Lower leg skin (tissue), 4 donors: ENCODE measurements around the gene MS4A4E. TPM values are rescaled to one million over a fixed set of nuclear protein-coding genes. Genes with fewer than 3 reads are reported as not detected.

Source experiments
- DNase-seq, 2 donors: peaks; one replicate each; pipeline ENCODE4 v3.0.0-alpha.2; 2019; ENCODE audit warnings: low spot score in 2 of 2
- H3K4me3 ChIP-seq: fragments of 200-600 bp; sonication (generic); 2 replicates; pipeline ENCODE4 v1.5.1; 2017; ENCODE audit warnings: mild to moderate bottlenecking, low read depth; ENCODE audit not compliant: poor library complexity, severe bottlenecking
- CTCF ChIP-seq, 3 donors: fragments of 450-650 bp; IDR thresholded peaks; one replicate each; pipeline ENCODE4 v1.5.1; 2016; ENCODE audit warnings: antibody characterized with exemption in 3 of 3, mild to moderate bottlenecking in 3 of 3, moderate library complexity in 2 of 3
- POLR2A ChIP-seq, 2 donors: fragments of 450-650 bp; IDR thresholded peaks; one replicate each; pipeline ENCODE4 v1.6.1; 2016 to 2017; ENCODE audit warnings: antibody characterized with exemption in 2 of 2, mild to moderate bottlenecking in 1 of 2, moderate library complexity in 1 of 2
- WGBS, 2 donors: methylation state at CpG; one replicate each; pipeline ENCODE4 v1.1.5; 2018; 5-methylcytosine and 5-hydroxymethylcytosine counted together
- intact Hi-C: fragments of 100-400 bp; cut with DNase I; formaldehyde crosslinking; loops from one replicate; pipeline ENCODE4 v1.15.0; 2023; ENCODE audit warnings: low total_unique reads
- total RNA-seq, 4 donors: library from RNA; depleted of rRNA; stranded (reverse); fragments of >200 nt; gene quantifications; one replicate each; pipeline ENCODE4 v1.1.0, GENCODE V29; 2016

MS4A4E gene
- total RNA-seq, 4 donors from 2014 or later: 0.25 to 1.6 (median 1.4) TPM

GRCh38 chr11:60274416-60274815, 31.5 kb upstream of the MS4A4E start:
- no peak for TF ChIP-seq POLR2A (IDR thresholded peaks at IDR 0.05)
- TF ChIP-seq CTCF (IDR thresholded peaks at IDR 0.05): no peak
- no peak for DNase-seq
- no peak overlapping the region for H3K4me3 ChIP-seq
- intact Hi-C loops: no loop called here

- no peak for DNase-seq
- no peak for TF ChIP-seq CTCF (IDR thresholded peaks at IDR 0.05)
- no peak for TF ChIP-seq POLR2A (IDR thresholded peaks at IDR 0.05)
- WGBS, 2 donors: 17 to 23% methylated on average over 4 of the region's 4 CpGs
Measured at GRCh38 chr11:60265373-60266214, 22.7 kb upstream of the MS4A4E start.

GRCh38 chr11:60264644-60265043, 21.7 kb upstream of the MS4A4E start:
- no peak for DNase-seq
- H3K4me3 ChIP-seq: no peak overlapping the region
- 75 to 76% methylated on average over 5 of the region's 5 CpGs for WGBS, 2 donors
- intact Hi-C loops: no loop called here
- TF ChIP-seq POLR2A (IDR thresholded peaks at IDR 0.05) (no peak), CTCF (IDR thresholded peaks at IDR 0.05) (no peak)

More at GRCh38 chr11:60265373-60266214, 22.7 kb upstream of the MS4A4E start:
- no peak overlapping the region for H3K4me3 ChIP-seq
- intact Hi-C loops: no loop called here

- WGBS, 2 donors: 76 to 85% methylated on average over 4 of the region's 4 CpGs
- DNase-seq: no peak
- TF ChIP-seq POLR2A (IDR thresholded peaks at IDR 0.05) (no peak), CTCF (IDR thresholded peaks at IDR 0.05) (no peak)
- intact Hi-C loops: no loop called here
- H3K4me3 ChIP-seq: no peak overlapping the region
Measured at GRCh38 chr11:60263402-60263801, 20.5 kb upstream of the MS4A4E start.

- intact Hi-C loops: no loop called here
- no peak overlapping the region for H3K4me3 ChIP-seq
- no peak for DNase-seq
- no peak for TF ChIP-seq POLR2A (IDR thresholded peaks at IDR 0.05)
- TF ChIP-seq CTCF (IDR thresholded peaks at IDR 0.05): no peak
- 84 to 87% methylated on average over 4 of the region's 4 CpGs for WGBS, 2 donors
Measured at GRCh38 chr11:60261014-60261413, 18.1 kb upstream of the MS4A4E start.
